Stimulated activated CD4-positive, alpha-beta T cell treated with anti-CD3 and anti-CD28 coated beads, Interleukin-4, amount 100 ng/mL, for 48 hours (primary cell): Measurements from ENCODE around the gene ATP6V1G2.
A peak's percentile ranks its signal among the peaks of the same experiment; 100 is the strongest.
"Not testable (repeated sequence)": the region's sequence is repeated elsewhere in the genome, so short reads cannot be mapped to it uniquely, and the experiment has no call there.

Experiments used
- DNase-seq, 2 donors: peaks; one replicate each; pipeline ENCODE4 v3.0.0-alpha.2; 2020; ENCODE audit warnings: low read depth in 2 of 2

The ATP6V1G2 gene

DNA sequence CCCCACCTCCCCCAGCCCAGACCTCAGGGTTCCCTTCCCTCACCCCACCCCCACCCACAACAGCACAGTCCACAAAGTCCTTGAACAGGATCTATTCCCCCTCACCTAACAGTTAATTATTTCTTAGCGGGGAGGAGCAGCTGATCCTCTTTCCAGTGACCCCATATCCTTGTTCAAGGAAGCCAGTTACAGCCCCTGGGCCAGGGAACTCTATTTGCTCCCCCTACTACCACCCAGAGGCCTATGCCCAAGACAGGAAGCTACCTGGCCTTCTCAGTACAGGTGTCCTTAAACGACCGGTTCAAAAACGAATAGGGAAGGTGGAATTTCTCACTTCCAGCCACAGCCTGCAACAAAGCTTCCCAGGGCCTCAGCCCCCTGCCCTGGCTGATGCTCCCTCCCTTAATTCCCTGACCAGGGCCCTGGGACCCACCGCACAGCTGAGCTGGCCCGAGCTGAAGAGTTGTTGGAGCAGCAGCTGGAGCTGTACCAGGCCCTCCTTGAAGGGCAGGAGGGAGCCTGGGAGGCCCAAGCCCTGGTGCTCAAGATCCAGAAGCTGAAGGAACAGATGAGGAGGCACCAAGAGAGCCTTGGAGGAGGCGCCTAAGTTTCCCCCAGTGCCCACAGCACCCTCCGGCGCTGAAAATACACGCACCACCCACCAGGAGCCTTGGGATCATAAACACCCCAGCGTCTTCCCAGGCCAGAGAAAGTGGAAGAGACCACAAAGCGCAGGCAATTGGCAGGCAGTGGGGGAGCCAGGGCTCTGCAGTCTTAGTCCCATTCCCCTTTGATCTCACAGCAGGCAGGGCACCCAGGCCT is 16.9 kb downstream of the ATP6V1G2 start:
- no peak for DNase-seq

DNA sequence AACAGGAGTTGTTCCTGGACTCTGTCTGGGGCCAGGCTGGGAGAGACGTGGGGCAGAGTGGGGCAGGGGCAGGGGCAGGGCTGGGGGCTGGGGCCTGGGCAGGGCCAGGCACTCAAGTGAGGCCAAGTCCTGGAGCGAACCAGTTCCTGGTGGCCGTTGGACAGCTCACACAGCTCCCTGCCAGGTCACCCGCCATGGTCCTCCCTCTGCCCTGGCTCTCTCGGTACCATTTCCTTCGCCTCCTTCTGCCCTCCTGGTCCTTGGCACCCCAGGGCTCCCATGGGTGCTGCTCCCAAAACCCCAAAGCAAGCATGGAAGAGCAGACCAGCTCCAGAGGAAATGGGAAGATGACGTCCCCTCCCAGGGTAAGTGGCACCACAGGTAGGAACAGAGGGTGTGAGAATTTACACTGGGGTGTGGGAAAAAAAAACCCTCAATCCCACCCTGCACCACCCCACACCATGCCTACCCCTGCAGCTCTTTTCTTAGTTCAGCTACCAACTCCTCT is 17.5 kb downstream of the ATP6V1G2 start, which contains the start of gene MCCD1:
MCCD1 (plus strand) TSS at position 142 of the 508 bp plus-strand sequence; CDS start at position 195, 53 bp downstream.
- DNase-seq = no peak

DNA sequence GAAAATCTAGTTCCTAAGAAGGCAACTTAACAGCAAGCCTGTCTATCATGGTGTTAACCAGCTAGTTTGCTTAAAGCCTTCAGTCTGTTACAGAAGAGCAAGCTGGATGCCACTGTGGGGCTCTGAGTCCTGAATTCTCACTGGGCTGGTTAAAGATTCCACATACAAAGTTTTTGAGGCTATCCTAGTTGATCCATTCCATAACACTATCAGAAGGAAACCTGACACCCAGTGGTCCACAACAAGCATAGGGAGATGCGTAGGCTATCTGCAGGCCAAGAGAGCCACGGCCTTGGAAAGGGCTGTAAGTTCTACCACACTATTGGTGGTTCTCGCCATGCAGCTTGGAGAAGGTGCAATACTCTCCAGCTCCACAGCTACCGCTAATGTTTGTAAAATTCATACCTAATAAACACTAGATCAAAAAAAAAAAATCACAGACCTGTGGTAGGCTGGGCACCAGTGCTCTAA is 18.1 kb downstream of the ATP6V1G2 start:
- DNase-seq = no peak

DNA sequence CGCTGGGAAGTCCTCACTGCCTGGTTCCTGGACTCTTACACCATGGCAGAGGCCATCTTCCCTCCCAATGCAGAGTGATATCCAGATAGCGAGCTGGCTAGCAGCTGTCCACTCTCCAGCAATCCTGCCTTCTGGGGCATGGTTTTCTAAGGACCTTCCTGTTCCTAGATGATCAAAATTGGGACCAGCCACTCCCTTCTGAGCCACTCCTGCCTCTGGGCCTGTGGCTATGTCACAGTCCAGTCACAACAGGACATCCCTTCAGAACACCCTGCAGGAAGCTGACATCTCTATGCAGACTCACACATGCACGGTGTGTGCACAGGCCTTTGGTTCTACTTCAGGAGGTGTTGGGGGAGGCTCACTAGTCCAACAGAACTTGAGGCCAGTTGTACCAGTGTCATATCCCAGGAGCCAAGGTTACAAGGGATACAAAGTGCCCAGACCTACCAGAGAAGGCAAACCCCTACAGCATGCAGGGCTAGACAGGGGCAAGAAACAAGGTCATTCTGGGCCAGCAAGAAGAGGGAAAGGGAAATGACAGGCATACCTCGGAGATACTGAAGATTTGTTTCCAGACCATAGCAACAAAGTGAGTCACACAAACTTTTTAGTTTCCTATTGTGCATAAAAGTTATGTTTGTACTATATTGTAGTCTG is 20.3 kb downstream of the ATP6V1G2 start:
- DNase-seq = no peak

DNA sequence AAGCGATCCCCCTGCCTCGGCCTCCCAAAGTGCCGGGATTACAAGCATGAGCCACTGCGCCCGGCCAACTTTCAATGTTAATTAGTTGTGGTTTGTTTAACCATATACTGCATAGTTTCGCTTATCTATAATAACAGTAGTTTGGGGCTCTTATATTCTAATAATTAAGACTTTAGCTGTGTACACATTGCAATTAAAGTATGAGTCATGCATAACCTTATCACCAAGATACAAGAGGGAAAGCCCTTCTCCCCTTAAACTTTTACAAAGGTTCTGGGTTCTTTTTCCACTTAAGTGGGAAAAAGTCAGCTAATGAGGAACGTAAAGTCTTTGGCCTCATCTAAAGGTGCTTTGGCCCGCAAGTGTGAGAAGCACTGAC is 20.9 kb downstream of the ATP6V1G2 start:
- DNase-seq = no peak

DNA sequence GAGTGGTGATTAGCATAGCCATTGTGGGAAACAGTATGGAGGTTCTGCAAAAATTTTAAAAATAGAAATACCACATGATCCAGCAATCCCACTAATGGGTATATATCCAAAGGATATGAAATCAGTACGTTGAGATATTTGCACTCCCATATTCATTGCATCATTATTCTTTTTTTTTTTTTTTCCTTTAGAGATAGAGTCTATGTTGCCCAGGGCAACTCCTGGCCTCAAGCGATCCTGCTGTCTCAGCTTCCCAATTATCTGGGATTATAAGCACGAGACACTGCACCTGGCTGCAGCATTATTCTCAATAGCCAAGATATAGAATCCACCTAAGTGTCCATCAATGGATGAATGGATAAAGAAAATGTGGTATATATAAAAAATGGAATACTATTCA is 24.6 kb downstream of the ATP6V1G2 start:
- no peak for DNase-seq

DNA sequence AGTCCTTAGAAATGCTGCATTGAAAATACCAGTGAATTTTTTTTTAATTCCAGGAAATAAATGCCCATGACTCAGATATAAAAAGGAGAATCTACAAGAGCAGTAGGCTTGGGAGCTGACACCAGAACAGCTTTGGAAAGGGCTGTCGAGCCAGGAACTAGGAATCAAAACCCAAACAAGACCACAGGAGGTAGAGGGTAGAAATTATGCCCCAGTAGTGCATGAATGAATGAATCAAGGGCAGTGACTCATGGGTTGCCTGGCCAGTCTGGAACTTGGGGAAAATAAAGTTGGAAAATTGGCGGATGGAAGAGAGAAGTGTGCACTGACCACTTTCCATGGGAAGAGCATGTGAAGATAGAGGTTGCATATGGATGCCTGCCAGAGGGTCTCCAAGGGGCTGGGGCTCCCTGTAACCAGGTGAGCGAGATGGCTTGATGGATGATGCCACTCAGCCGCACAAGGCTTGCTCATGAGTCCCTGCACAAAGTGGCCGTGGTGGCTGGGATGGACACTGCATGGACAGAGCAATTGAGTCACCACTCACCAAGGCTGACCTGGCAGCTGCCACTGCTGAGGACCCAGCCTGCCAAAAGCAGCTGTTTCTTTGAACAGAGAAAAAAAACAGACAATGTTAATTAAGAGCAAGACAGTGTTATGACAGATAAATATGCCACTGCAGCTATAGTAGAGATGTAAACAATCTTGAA is 32.8 kb downstream of the ATP6V1G2 start:
- DNase-seq = no peak

DNA sequence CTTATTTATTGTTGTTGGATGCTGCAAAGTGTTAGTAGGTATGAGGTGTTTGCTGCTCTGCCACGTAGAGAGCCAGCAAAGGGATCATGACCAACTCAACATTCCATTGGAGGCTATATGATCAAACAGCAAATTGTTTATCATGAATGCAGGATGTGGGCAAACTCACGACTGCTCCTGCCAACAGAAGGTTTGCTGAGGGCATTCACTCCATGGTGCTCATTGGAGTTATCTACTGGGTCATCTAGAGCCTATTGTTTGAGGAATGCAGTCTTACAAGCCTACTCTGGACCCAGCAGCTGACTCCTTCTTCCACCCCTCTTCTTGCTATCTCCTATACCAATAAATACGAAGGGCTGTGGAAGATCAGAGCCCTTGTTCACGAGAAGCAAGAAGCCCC is 36.4 kb downstream of the ATP6V1G2 start:
- no peak for DNase-seq

DNA sequence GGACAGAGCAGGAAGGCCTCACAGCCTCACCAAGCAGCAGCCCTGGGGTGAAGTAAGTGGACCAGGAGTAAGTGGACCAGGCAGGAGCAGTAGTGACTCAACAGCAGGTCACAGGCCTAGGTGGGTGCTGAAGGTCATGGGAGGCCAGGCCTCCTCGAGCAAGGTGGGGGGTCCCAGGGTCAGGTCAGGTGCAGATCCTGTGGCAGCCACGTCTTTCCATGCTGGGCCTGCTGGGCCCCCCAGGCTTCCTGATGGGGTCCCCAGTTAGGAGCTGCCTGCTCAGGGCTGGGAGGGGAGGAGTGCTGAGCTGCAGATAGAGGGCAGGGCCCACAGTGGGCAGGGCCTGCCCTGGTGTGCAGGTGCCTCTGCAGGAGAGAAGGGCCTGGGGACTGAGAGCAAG is 37.4 kb downstream of the ATP6V1G2 start:
- DNase-seq = not testable (repeated sequence)

DNA sequence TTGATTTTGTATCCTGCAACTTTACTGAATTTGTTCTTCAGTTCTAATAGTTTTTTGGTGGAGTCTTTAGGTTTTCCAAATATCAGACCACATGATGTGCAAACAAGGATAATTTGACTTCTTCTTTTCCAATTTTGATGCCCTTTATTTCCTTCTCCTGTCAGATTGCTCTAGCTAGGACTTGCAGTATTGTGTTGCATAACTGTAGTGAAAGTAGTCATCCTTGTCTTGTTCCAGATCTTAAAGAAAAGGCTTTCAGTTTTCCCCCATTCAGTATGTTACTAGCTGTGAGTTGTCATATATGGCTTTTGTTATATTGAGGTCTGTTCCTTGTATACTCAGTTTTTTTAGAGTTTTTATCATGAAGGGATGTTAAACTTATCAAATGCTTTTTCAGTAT is 43.8 kb downstream of the ATP6V1G2 start:
- no peak for DNase-seq

DNA sequence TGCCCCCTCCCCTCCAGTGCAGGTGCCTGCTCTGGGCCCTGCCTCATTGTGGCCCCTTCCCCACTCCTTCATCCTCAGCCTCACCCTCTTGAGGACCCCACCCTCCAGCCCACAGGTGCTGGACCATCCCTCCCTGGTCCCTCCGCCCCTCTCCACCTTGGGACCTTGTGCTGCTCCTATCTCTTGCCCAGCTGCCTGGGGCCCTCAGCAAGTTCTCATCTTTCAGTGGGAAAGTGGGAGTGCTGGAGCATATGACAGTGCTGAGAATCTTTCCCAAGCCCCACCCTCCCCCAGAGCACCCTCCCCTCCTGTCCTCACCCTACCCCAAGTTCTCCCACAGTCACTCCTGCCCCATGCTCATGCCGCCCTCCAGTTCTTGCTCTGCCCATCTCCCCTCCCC is 46.8 kb downstream of the ATP6V1G2 start:
- not testable (repeated sequence) for DNase-seq

DNA sequence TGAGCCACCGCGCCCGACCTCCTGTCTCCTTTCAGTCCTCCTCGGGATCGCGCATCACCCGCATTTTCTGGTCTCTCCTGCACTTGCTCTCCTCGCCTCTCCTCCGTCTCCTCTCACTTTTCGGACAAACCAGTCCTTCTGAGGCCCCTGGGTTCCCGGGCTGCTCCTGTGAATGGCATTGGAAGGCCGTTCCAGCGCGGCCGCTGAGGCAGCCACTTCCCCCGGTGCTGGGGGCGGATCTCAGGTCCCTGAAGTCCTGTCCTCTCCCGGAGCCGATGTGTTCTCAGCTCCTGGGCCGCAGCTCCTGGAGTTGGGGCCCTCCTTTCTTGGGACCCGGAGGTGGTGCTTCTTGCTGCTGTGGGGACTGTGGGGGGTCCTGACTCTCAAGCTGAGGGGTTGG is 47.7 kb downstream of the ATP6V1G2 start:
- no peak for DNase-seq

DNA sequence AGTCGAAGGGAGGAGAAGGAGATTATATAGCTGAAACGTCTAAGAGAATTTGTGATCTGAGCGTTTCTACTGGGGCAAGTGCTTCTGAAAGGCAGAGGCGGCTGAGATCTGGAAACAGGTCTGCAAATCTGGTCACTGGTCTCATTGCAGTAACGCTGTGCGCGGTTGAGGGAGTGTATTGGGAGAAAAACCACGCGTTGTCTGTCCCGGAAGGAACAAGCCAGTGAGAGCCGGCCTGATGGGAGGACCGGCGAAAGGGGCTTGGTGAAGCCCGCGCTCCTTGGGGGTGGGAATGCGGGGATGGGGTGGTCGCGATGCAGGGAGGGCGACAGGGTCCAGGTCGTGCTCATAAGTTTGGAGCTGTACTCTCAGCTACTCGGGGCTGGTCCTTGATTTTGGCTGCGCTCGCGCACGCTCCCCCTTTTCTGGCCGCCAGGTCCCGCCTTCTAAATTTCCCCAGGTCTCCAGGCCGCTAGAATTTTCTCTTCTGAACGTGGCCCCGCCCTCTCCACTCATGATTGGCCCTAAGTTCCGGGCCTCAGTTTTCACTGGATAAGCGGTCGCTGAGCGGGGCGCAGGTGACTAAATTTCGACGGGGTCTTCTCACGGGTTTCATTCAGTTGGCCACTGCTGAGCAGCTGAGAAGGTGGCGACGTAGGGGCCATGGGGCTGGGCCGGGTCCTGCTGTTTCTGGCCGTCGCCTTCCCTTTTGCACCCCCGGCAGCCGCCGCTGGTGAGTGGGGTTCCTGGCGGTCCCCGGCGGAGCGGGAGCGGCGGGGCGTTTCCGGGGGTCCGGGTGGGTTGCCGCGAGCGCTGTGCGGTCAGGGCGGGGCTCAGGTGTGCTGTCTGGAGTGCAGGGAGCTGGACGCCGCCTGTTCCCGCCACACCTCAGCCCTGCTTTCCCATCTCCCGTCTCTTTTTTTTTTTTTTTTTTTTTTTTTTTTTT is 48.6 kb downstream of the ATP6V1G2 start, which contains the start of gene MICB:
MICB (plus strand) TSS at position 615 of the 946 bp plus-strand sequence; CDS start at position 664, 49 bp downstream.
- DNase-seq = peak; percentile 75 to 85

DNA sequence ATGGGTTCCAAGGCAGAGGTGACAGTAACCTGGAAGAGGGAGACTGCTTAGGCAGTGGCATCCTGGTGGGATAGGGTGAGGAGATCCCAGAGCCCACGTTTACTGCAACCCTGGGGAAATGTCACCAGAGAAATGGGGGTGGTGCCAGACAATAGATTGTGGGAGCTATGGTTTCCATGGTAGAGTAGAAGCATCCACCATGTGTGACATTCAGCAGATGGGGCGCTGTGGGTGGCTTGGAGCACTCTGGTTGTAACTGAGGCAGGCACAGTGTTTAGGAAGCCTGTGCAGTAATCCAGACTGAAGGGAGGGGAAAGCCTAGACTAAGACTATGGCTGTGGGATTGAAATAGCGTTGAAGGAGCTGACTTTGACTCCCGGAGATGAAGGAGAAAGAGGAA is 49.6 kb downstream of the ATP6V1G2 start:
- DNase-seq = not testable (repeated sequence)

DNA sequence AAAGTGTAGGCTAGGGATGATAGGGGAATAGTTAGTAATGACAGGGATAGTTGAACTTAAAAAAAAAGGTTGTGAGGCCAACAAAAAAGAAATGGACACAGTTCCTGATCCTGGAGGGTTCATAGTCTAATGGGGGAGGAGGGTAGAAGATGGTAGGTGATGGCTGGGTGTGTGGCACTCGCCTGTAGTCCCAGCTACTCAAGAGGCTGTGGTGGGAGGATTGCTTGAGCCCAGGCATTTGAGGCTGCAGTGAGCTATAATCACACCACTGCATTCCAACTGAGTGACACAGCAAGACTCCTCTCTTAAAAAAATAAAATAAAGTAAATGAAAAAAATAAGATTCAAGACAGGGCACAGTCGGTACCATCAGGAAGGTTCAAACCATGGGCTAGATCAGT is 50.8 kb downstream of the ATP6V1G2 start:
- DNase-seq = no peak
